NCI-H1105 (cell line): ENCODE results near the gene DDR1.
"Not testable (repeated sequence)": the region's sequence is repeated elsewhere in the genome, so short reads cannot be mapped to it uniquely, and the experiment has no call there.

Experiments
- DNase-seq: peaks from one replicate; lab custom pipeline; 2025; lab: John Stamatoyannopoulos, UW

Gene DDR1

DNA sequence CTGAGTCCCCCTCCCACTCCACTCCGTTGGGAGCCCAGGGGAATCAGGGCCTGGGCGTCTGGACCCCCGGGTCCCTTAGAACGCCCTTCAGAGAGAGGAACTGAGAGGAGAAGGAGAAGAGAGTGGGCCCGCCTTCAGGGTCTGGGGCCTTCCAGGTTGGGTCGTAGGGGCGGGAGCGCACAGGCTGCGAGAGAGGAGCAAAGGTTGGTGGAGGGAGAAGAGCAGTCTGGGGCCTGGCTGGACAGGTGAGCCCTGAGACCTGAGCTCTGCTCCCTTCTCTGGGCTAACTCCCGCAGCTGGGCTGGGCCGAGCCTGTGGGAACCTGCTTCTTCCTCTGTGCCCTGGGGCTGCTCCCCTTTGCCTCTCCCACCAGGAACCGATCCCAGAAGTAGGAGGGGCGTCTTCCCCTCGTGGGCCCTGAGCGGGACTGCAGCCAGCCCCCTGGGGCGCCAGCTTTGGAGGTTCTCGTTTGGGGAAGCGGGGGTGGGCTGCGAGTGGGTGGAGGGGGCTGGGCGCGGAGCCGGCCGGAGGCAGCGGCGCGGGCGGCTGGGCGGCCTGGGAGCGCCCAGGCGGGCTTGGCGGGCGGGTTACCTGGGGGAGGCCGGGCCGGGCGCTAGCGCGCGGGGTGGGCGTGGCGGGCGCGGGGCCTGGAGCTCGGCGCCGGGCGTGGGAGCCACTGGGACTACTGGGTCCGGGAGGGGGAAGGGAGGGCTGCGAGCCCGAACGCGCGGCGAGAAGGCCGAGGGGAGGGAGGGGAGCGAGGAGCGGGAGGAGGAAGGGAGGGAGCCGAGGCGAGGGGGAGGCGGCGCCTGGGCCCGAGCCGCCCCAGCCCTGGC, at the start of gene DDR1:
Gene DDR1, plus strand, starts transcription at position 835 of the 836 bp plus-strand sequence. CDS start 4,211 bp downstream, outside the sequence.
- DNase-seq = peak; percentile 66

DNA sequence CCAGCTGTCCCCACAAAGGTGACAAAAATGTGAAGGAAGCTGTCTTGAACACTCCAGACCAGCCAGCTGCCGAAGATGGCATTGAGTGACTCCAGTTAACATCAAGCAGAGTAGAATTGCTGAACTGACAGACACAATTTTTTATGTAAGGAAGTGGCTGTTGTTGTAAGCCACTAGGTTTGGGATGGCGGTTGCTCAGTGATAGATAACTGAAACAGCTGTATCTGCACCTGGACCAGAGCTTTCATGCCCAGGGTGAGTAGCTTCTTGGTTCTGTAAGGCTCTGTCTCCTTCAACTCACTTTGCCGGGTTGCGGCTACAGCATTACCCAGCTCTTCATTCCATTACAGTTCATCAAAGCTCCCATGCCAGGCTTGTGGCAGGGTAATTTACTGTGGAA, 49.7 kb upstream of the DDR1 start:
- no peak for DNase-seq

DNA sequence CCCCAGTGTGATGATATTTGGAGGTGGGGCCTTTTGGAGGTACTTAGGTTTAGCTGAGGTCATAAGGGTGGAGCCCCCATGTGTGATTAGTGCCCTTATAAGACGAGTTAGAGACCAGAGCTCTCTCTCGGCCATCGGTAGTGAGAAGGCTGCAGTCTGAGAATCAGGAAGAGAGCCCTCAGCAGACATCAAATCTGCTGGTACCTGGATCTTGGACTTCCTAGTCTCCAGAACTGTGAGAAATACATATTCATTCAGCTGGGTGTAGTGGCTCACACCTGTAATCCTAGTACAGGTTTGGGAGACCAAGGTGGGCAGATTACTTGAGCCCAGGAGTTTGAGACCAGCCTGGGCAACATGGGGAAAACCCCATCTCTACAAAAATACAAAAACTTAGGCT, 48.7 kb upstream of the DDR1 start:
- DNase-seq = no peak

- DNase-seq = no peak
These were observed 47.9 kb upstream of the DDR1 start for GRCh38 chr6:30836431-30836866.

GRCh38 chr6:30836957-30837356, 47.4 kb upstream of the DDR1 start:
- DNase-seq = no peak

- DNase-seq = no peak
These were observed 46.9 kb upstream of the DDR1 start for GRCh38 chr6:30837432-30837831.

GRCh38 chr6:30837870-30838269, 46.4 kb upstream of the DDR1 start:
- DNase-seq = no peak

GRCh38 chr6:30839671-30840070, 44.6 kb upstream of the DDR1 start:
- no peak for DNase-seq

DNA sequence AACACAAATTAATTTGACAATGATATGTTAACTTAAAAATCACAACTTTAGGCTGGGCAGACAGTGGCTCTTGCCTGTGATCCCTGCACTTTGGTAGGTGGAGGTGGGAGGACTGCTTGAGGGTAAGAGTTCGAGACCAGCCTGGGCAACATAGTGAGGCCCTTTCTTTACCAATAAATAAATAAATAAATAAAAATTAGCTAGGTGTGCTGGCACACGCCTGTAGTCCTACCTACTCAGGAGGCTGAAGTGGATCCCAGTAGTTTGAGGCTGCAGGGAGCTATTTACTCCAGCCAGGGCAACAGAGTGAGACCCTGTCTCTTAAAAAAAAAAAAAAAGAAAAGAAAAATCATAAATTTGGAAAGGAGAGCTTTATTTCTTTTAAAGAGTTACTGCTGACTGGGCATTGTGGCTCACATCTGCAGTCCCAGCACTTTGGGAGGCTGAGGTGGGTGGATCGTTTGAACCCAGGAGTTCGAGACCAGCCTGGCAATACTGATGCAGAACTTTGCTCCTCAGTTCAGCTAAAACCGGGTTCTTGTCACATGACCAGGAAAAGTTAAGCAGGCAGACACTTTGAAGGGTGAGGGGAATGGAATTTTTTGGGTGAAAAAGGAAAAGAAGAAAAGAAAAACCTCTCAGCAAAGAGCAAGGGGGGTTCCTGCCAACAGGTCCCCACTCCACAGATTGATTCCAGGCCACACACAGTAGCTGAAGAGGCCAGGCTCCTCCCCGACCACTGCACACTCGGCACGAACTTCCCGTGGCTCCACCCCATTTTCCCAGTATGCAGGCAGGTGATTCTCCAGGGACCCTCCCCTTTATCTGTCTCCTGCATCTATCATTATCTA, 44.0 kb upstream of the DDR1 start:
- no peak for DNase-seq

- DNase-seq = no peak
These were observed 43.2 kb upstream of the DDR1 start for GRCh38 chr6:30840935-30841643.

DNA sequence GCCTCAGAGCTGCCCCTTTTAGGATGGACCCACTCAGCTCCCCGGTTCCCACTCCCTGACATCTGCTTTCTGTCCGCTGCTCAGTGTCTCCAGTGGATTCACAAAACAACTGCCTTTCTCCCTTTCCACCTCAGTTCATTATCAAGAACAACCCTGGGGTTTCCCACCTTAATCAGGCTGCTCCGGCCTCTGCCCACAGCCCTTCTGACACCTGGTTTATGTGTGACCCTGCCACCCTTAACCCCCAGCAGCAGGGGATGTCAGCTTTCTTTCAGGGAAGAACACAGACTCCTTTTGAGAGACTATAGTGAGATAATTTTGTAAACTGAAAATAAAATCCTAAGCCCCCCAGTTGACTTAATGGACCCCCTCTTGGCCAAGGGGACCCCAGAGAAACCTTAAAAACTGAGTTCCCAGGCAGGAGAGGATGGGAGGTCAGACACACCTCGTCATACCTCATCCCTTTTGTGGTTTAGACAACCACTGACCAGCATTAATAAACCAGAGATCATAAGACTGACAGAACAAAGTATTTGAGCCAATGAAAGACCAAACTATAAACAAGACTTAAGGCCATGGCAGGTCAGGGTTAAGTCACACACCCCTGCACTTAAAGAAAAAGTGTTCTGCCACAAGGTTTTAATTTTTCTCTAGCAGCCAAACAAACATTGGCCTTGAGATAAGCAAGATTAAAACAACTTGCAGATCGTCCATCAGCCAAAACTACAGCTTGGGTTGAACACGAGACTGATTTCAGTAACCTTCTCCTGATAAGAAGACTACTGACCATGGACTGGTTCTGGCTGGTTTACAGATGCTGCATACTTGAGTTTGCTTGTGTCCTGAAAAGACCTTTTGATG, 42.4 kb upstream of the DDR1 start:
- DNase-seq = no peak

DNA sequence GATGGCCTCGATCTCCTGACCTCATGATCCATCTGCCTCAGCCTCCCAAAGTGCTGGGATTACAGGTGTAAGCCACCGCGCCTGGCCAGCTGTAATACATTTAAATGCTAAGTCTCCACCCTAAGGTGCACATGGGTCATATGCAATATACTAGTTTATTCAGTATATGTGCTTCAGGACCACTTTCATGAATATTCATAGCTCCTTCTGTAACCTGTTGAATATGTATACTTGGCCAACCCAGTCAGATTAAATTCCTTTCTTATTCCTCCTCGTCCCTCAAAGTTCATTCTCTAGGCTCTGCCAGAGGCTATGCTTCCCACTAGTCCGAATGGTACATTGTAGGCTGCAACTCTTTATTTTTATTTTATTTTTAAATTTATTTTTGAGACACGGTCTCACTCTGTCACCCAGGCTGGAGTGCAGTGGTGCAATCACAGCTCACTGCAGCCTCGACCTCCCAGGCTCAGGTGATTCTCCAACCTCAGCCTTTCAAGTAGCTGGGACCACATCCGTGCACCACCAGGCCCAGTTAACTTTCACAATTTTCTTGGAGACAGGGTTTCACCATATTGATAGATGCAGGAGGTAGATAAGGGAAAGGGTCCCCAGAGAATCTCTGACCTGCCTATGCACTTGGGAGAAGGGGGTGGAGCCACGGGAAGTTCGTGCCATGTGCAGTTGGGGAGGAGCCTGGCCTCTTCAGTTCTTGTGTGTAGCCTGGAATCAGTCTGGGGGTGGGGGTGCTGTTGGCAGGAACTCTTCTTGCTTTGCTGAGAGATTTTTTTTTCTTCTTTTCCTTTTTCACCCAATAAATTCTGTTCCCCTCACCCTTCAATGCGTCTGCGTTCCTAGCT, 41.3 kb upstream of the DDR1 start:
- DNase-seq = no peak

DNA sequence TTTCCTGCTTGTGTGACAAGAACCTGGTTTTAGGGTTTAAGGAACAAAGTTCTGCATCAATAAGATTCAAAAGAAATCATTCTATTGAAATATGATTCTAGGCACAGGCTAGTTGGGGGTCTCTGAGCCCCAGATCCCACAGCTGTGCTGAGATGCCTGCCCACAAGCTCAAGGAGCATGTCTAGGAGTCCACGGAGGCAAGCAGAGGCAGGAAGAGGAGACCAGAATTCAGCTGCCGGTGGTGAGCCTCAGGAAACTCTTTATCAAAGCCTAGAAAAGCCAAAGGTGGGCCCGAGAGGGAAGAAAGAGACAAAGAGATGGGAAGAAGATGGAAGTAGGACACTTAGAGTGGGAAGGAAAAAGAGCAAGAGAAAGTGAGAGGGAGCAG, 40.7 kb upstream of the DDR1 start:
- DNase-seq = no peak

- no peak for DNase-seq
These were observed 40.2 kb upstream of the DDR1 start for GRCh38 chr6:30844118-30844535.

DNA sequence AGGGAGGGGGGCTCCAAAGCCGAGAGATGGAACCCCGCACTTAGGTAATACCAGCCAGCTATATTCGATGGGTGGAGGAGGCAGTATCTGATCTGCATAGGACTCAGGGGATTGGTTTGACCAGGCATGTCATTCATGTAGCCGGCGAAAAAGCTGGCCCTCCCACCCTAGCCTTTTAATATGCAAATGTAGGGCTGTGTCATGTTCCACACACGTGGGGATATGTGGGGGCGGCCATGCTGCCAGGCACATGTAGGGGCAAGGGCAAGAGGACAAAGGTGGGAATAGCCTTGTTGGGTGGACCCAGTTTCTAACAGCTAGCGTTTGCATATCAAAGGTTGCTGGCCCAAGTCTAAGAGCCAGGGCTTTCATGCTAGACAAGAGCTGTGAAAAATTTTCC, 39.1 kb upstream of the DDR1 start:
- DNase-seq = no peak

DNA sequence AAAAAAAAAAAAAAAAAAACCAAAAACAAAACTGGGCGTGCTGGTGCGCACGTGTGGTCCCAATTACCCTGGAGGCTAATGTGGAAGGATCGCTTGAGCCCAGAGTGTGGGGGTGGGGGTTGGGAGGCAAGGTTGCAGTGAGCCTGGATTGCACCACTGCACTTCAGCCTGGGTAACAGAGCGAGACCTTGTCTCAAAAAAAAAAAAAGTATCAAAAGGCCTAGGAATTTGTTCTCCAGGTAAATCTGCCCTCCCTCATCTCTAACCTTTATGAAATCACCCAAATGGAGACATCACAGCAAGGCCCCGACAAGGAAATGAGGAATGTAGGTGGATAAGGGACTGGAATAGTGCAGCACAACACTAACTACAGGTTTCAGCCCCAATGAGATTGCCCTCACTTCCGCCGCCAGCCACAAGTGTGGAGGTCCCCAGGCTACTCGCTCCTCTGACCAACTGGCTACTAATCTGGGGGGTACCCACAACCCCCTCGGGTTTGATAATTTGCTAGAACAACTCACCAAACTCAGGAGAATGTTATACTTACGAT, 36.8 kb upstream of the DDR1 start:
- DNase-seq = no peak

GRCh38 chr6:30847971-30848436, 36.3 kb upstream of the DDR1 start:
- DNase-seq = no peak

DNA sequence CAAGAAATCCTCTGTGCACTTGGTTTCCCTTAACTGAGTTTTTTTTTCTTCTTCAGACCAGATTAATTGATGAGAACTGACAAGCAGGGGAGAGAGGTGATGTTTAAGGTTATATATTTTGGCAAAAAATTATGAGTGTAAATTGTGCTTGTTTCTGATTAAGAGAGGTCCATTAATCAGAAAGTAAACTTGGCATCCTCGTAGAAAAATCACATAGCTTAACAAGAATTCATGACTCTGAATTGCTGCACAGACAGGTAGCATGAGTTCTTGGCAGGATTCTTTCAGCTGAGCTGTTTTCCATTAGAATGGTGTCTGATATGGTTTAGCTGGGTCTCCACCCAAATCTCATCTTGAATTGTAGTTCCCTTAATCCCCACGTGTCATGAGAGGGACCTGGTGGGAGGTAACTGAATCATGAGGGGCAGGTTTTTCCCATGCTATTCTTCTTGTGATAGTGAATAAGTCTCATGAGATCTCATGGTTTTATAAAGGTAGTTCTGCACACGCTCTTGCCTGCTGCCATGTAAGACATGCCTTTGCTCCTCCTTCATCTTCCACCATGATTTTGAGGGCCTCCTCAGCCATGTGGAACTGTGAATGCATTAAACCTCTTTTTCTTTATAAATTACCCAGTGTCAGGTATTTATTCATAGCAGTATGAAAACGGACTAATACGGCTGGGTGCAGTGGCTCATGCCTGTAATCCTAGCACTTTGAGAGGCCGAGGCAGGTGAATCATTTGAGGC, 34.2 kb upstream of the DDR1 start:
- no peak for DNase-seq

DNA sequence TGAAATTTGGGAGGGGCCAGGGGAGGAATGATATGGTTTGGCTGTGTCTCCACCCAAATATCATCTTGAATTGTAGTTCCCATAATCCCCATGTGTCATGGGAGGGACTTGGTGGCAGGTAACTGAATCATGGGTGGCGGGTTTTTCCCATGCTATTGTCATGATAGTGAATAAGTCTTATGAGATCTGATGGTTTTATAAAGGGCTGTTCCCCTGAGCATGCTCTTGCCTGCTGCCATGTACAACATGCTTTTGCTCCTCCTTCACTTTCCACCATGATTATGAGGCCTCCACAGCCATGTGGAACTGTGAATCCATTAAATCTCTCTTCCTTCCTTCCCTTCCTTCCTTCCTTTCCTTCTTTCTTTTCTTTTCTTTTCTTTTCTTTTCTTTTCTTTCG, 31.9 kb upstream of the DDR1 start:
- DNase-seq = not testable (repeated sequence)
